Measurements from ENCODE around the gene TSPAN6. TPM values are rescaled to one million over a fixed set of nuclear protein-coding genes. Genes with fewer than 3 reads are reported as not detected.
A peak's percentile ranks its signal among the peaks of the same experiment; 100 is the strongest.

TSPAN6 gene
- total RNA-seq, 1 donor from 2014 or later = 25.7 TPM

DNA sequence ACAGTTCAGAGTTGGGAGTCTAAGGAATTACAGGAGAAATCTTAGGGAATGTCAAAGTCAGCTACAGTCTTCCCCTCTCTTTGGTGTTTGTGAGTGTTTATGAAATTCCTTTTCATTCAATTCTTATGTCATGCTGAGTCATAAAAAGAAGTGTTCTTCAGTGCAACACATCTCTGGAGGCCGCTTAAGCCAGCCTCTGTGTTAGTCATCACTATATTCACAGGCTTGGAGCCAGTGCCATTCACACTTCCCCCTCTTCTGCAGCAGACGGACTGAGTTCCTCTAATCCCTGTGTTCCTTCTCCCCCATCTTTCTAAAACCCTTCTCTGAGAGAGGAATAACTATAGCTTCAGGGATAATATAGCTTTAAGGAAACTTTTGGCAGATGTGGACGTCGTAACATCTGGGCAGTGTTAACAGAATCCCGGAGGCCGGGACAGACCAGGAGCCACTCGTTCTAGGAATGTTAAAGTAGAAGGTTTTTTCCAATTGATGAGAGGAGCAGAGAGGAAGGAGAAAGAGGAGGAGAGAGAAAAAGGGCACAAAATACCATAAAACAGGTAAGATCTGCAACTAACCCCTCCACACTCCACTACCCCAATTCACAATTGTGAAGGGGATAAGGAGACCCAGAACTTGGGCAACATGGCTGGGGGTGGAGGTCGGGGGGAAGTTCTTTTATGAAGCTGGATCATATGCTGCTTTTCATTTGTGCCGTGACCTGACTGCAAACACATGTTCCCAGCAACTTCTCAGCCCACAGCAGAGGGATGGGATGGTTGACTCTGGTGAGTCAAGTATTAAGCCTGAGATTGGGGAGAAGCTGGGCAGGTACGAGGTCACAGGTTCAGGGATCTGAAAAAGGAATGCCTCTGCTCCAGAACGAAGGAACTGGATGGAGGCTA, 7.6 kb upstream of the TSPAN6 start, which contains the start of gene SRPX2:
Gene SRPX2, plus strand, starts transcription at position 244 of the 905 bp plus-strand sequence. CDS start 2,124 bp downstream, outside the sequence.
- Mint-ChIP-seq H3K4me1 (ENCODE audit: low read depth, unreplicated experiment) (peaks cover 2% of the 10 kb centered on the region), H3K9me3 (ENCODE audit: unreplicated experiment) (no peaks in the 10 kb centered on the region), H3K27me3 (ENCODE audit: unreplicated experiment) (no peaks in the 10 kb centered on the region), H3K27ac (ENCODE audit: unreplicated experiment) (no peak within 1 kb of the TSS), H3K36me3 (ENCODE audit: unreplicated experiment) (no peaks in the 10 kb centered on the region), H3K4me3 (ENCODE audit: unreplicated experiment) (no peak within 1 kb of the TSS)
- TF ChIP-seq, protein P1, sequence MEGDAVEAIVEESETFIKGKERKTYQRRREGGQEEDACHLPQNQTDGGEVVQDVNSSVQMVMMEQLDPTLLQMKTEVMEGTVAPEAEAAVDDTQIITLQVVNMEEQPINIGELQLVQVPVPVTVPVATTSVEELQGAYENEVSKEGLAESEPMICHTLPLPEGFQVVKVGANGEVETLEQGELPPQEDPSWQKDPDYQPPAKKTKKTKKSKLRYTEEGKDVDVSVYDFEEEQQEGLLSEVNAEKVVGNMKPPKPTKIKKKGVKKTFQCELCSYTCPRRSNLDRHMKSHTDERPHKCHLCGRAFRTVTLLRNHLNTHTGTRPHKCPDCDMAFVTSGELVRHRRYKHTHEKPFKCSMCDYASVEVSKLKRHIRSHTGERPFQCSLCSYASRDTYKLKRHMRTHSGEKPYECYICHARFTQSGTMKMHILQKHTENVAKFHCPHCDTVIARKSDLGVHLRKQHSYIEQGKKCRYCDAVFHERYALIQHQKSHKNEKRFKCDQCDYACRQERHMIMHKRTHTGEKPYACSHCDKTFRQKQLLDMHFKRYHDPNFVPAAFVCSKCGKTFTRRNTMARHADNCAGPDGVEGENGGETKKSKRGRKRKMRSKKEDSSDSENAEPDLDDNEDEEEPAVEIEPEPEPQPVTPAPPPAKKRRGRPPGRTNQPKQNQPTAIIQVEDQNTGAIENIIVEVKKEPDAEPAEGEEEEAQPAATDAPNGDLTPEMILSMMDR (IDR thresholded peaks at IDR 0.05; ENCODE audit: partially characterized antibody, unreplicated experiment) = no peak
- DNase-seq = no peak

DNA sequence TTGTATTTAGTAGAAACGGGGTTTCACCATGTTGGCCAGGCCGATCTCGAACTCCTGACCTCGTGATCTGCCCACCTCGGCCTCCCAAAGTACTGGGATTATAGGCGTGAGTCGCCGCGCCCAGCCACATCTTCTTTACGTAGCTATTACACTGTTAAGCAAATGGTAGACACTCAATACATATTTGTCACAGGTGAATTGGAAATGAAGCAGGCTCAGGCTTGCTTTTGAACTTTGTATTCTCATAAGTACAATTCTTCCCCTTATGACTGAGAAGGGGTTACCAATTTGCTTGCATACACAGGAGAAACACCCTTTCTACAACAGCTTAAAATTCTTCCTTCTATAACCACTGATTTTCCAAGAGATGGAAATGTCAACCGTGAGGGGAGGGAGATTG, 6.6 kb upstream of the TSPAN6 start:
- no peaks in the 10 kb centered on the region for H3K9me3 Mint-ChIP-seq (ENCODE audit: unreplicated experiment)
- no peaks in the 10 kb centered on the region for H3K4me1 Mint-ChIP-seq (ENCODE audit: low read depth, unreplicated experiment)
- DNase-seq = no peak
- TF ChIP-seq, protein P1 (IDR thresholded peaks at IDR 0.05; ENCODE audit: partially characterized antibody, unreplicated experiment) = no peak
- no peak overlapping the region for H3K27ac Mint-ChIP-seq (ENCODE audit: unreplicated experiment)
- H3K27me3 Mint-ChIP-seq (ENCODE audit: unreplicated experiment) = no peaks in the 10 kb centered on the region
- H3K4me3 Mint-ChIP-seq (ENCODE audit: unreplicated experiment) = no peak overlapping the region
- H3K36me3 Mint-ChIP-seq (ENCODE audit: unreplicated experiment) = no peaks in the 10 kb centered on the region

DNA sequence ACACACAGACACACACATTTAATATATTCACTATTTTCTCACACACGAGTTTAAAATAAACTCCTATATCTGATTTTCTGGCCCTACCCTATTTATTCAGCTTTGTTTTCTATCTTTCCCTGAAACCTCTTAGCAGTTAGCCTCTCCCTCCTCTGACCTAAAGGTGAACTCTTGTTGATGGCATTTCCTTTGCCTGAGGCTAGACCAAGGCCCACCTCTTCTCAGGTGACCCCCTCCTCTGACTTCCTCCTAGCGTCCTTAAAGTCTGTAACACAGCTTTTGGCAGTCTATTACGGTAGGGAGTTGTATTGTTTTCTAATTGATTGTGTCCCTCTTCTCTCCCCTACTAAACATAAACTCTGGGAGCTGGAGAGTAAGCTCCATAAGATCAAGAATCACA, 5.7 kb upstream of the TSPAN6 start:
- Mint-ChIP-seq H3K4me1 (ENCODE audit: low read depth, unreplicated experiment) (no peaks in the 10 kb centered on the region), H3K36me3 (ENCODE audit: unreplicated experiment) (no peaks in the 10 kb centered on the region), H3K4me3 (ENCODE audit: unreplicated experiment) (no peak overlapping the region), H3K27ac (ENCODE audit: unreplicated experiment) (no peak overlapping the region), H3K27me3 (ENCODE audit: unreplicated experiment) (no peaks in the 10 kb centered on the region), H3K9me3 (ENCODE audit: unreplicated experiment) (no peaks in the 10 kb centered on the region)
- DNase-seq = no peak
- TF ChIP-seq, protein P1 (IDR thresholded peaks at IDR 0.05; ENCODE audit: partially characterized antibody, unreplicated experiment) = no peak

DNA sequence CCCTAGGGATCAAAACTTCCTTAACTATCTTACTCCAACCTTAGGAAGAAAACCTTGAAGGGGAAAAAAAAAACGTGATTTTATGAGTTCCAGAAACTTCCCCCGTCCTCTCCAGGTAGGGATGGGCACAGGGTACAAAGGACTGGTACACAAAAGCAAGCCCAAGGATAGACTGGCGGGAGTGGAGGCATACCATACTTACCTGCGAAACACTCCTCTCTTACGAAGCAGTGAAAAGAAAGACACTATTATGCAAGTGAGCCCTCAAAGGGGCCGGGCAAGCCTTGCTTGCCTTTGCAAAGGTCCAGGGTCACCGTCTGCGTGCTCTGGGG, 651 bp downstream of the TSPAN6 start:
- TF ChIP-seq, protein P1 (IDR thresholded peaks at IDR 0.05; ENCODE audit: partially characterized antibody, unreplicated experiment) = no peak
- peak overlapping the region; percentile 97 for H3K27ac Mint-ChIP-seq (ENCODE audit: unreplicated experiment)
- DNase-seq = no peak
- peaks cover 6% of the 10 kb centered on the region for H3K4me1 Mint-ChIP-seq (ENCODE audit: low read depth, unreplicated experiment)
- H3K9me3 Mint-ChIP-seq (ENCODE audit: unreplicated experiment) = no peaks in the 10 kb centered on the region
- H3K27me3 Mint-ChIP-seq (ENCODE audit: unreplicated experiment) = no peaks in the 10 kb centered on the region
- H3K36me3 Mint-ChIP-seq (ENCODE audit: unreplicated experiment) = no peaks in the 10 kb centered on the region
- peak overlapping the region; percentile 95 for H3K4me3 Mint-ChIP-seq (ENCODE audit: unreplicated experiment)

DNA sequence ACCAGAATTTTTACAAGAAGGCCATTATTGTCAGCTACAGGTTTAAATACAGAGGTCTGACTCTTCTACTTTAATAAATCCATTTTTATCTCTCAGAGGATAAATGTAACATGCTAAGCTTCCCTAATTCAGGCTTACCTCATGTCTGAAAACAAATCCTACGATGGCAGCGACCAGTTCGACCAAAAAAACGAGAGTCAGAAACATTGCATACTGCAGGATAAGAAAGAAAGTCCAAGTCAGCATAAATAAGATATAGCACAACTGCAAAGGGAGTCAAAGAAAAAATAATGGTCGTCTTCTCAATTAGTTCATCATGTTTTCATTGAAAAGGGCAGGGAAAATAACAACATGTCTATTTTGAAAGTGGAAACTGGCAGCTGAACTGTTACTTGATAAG, 1.6 kb downstream of the TSPAN6 start:
- Mint-ChIP-seq H3K36me3 (ENCODE audit: unreplicated experiment) (no peaks in the 10 kb centered on the region), H3K27me3 (ENCODE audit: unreplicated experiment) (no peaks in the 10 kb centered on the region), H3K27ac (ENCODE audit: unreplicated experiment) (peak overlapping the region; percentile 38), H3K4me1 (ENCODE audit: low read depth, unreplicated experiment) (peaks cover 6% of the 10 kb centered on the region), H3K9me3 (ENCODE audit: unreplicated experiment) (no peaks in the 10 kb centered on the region), H3K4me3 (ENCODE audit: unreplicated experiment) (peak overlapping the region; percentile 95)
- TF ChIP-seq, protein P1 (IDR thresholded peaks at IDR 0.05; ENCODE audit: partially characterized antibody, unreplicated experiment) = no peak
- DNase-seq = no peak
